ENCODE data around the gene CEP164.

- TF ChIP-seq REST (tag by site-specific recombination; IDR thresholded peaks at IDR 0.05) (no peak), ZBTB7A (tag by site-specific recombination; IDR thresholded peaks at IDR 0.05; ENCODE audit: low read depth) (no peak), ZNF138 (tag by site-specific recombination; IDR thresholded peaks at IDR 0.05; ENCODE audit: borderline replicate concordance) (no peak), ZNF23 (tag by site-specific recombination; IDR thresholded peaks at IDR 0.05; ENCODE audit: borderline replicate concordance) (no peak), CTCF (tag by site-specific recombination; IDR thresholded peaks at IDR 0.05) (no peak), ZNF555 (tag by site-specific recombination; conservative IDR thresholded peaks at IDR 0.05) (no peak), PRDM1 (tag by site-specific recombination; IDR thresholded peaks at IDR 0.05) (no peak), ZNF18 (tag by site-specific recombination; IDR thresholded peaks at IDR 0.05) (no peak), ZNF302 (tag by site-specific recombination; IDR thresholded peaks at IDR 0.05; ENCODE audit: low read depth) (no peak), SETDB1 (IDR thresholded peaks at IDR 0.05; ENCODE audit: insufficient read length, low read length) (no peak), ZBTB10 (tag by site-specific recombination; IDR thresholded peaks at IDR 0.05) (no peak), ZNF292 (tag by site-specific recombination; IDR thresholded peaks at IDR 0.05; ENCODE audit: borderline replicate concordance, low read depth) (no peak), ZNF223 (tag by site-specific recombination; IDR thresholded peaks at IDR 0.05) (no peak)
These were observed 85.1 kb downstream of the CEP164 start for GRCh38 chr11:117412653-117413275.

Data from HEK293 (cell line).